GM18907 (cell line): ENCODE data around the gene STEAP1.
"Not testable (repeated sequence)": the region's sequence is repeated elsewhere in the genome, so short reads cannot be mapped to it uniquely, and the experiment has no call there.

ENCODE experiments used
- ATAC-seq: cut with Tn5 transposase; IDR thresholded peaks from one replicate; pipeline ENCODE4 v1.9.1; 2021; ENCODE audit warnings: mild to moderate bottlenecking, moderate library complexity; ENCODE audit not compliant: unreplicated experiment

STEAP1 gene

DNA sequence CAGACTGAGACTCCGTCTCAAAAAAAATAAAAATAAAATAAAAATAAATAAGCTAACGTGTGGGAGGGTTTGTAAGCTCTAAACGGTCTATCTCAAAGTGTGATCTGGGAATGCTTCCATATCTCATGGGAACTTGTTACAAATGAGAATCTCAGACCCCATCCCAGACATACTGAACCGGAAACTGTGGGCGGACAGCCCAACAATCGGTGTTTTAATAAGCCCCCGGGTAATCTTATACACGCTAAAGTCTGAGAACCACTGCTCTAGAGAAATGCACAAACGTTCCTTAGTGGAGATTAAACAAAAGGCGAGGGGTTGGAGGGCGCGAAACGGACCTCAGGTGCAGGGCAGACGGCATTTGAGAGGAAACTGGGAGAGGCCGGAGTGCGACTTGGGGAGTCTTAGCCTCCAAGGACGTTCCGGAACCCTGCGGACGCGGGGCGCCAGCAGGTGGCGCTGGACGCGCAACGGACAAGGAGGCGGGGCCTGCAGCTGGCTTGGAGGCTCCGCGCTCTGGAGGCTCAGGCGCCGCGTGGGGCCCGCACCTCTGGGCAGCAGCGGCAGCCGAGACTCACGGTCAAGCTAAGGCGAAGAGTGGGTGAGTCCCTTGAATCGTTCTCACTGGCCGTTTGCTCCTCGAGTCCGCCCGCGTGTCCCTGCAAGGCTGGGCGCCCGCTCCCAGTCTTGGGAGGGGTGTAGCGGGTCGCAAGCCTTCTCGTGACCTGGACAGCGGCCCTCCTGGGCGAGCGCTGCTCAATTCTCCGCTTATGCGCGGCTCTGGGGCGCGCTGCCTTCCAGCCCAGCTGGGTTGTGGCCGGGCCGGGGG, at the start of gene STEAP1:
STEAP1 (plus strand) TSS at position 527 of the 829 bp plus-strand sequence. CDS start 5,320 bp downstream, outside the sequence.
- peak; percentile 96 for ATAC-seq

DNA sequence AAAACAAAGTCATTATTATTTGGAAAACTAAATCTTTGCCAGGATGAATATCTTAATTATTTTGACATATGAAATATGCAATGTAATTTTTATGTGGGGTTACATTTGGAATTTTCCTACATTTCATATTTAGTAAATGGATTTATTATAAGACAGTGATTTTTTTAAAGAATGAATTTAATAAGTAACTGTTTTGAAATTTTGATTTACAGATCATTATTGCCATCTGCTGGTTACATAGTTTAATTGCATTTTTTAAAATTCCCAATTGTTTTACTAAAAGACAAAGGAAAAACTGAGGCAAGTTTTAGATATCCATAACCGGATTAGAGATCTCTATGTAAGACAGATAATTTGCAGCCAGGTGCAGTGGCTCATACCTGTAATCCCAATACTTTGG, 39.3 kb upstream of the STEAP1 start:
- not testable (repeated sequence) for ATAC-seq

DNA sequence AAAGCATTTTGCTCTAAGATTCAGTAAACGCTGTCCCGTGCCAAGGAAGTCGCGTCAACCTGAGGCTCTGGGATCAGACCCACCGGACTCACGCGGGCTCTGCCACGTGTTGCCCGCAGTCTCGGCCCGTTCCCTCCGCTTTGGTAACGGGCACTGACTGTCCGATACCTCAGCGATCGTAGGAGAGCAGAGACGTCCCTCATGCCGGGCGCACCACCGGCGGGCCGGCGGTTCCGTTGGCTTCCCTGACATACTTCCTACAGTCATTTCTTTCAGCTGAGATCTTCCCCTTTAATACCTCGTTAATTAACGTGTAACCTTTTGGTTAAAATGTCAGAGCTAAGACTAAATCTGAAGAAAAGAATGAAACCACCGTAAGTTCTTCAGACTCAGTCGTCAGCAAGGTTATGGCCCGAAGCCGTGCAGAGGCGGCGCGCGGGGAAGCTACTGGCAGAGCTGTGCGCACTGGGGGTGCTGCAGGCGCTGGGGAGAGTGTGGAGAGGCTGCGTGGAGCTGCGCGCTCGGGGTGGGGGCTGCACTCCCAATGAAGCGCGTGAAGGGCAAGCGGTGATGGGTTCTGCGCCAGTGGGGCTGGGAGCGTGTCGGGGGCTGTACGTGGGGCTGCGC, 35.6 kb upstream of the STEAP1 start:
- not testable (repeated sequence) for ATAC-seq

DNA sequence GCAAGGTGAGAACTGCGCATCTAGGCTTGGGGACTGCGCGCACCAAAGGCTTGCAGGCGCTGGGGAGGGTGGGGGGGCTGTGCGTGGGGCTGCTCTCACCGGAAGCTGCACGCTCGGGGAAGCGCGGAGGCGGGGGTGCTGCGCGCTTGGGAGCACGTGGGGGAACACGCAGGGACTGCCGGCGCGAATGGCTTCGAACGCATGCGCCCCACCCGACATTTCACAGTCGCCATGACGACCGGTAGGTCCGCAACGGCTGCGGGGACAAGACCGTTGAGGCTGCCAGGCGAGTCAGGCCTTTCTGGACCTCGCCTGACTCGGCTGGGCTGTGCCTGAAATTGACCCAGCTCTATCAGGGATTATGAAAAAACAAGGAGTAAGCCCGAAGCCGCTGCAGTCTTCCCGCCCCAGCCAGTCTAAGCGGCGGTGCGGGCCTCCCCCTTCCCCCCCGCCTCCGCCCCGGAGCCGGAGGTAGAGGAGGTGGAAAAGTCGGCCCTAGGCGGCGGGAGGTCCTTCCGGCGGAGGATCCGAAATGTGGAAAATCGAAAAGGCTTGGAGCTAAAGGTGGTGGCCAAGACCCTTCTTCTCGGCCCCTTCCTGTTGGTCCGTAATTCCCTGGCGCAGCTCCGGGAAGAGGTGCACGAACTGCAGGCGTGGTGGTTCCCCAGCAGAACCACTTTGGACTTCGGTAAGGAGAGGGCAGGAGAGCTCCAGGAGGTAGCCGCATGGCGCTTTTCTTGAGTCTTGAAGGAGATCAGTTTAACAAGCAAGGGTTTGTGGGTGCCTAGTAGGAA, 34.9 kb upstream of the STEAP1 start:
- no peak for ATAC-seq

DNA sequence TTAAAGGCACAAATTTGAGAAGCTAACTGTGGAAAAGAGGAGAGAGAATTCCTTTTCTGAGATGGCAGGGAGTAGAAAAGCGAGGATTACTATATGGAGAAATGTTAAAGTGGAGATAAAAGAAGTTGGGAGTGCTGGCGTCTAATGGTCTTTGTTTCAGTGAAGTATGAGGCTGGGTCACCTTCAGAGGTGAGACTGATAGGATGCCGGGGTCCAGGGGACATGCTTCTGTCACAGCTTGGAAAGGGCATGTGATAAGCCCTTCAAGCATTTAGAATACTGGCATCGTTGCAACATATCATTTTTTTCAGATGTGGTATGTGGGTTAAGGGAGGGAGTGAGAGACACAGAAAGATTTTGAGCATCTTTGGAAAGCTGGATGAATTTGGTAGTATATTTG, 34.1 kb upstream of the STEAP1 start:
- not testable (repeated sequence) for ATAC-seq

DNA sequence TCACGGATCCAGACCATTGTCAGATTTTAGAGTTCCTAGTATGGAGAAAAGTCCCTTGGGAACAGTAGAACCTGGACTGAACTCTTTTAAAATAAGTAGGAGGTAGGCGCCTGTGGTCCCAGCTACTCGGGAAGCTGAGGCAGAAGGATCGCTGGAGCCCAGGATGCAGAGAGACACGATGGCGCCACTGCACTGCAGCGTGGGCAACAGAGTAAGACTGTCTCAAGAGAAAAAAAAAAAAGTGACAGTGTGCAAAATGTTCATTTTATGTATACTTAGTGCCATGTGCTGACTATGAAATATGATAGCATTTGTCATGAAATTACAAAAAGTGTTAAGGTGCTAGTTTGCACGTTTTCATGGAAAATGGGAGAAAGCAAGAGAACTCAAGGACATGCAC, 22.5 kb upstream of the STEAP1 start:
- not testable (repeated sequence) for ATAC-seq

DNA sequence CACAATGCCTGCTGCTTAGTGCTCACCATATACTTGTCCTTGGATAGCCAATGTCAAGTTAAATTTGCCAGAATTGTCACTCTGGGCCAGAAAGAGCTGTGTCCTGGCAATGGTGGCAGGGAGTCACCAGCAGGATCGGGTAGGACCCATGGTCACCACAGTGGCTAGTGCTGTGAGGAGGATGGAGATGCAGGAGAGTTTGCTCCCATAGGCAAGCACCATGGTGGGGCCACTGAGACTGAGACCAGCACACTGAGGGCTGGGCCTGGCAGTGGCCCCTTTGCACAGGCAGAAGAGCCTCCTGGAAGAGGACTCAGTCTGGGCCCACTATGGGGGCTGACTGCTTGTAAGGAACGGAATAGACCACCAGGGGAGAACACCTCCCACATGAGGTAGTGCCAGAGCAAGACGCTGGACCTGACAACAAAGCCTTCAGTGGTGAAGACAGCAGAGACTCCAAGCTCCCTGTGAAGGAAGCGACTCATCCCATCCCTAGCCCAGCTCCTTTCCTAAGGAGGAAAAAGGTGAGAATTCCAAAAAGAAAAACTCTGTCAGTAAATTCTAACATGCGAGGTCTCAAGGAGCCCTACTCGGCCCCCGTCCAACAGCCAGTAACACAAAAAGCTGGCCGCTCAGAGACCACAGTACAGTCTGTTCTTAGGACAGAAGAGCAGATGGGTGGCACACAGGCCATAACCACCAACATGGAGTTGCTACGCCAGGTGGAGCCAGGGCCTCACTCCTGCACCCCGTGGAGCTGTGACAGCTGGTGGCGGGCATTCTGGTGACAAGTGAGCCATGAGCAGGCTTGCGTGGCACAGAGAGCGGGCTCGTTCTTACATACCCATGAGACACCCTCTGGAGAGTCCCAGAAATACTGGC, 6.9 kb upstream of the STEAP1 start:
- ATAC-seq, result not testable (repeated sequence)

DNA sequence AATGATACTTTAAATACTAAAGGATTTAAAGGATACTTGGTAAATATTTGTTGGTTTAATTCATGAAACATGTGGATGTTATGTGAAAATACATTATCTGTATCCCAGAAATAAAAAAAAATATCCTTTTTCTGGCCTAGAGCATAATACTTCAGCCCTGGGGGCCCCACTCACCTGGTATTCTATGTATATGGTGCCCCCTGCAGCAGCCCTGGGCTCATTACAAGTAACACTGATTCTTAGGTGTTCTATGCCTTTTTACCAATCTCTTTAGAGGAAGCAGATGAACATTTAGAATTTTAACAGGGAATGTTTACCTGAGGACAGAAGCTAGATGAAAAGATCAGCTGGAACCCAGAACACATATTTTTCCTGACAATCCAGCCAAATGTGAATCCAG, 4.8 kb upstream of the STEAP1 start:
- peak; percentile 40 for ATAC-seq

DNA sequence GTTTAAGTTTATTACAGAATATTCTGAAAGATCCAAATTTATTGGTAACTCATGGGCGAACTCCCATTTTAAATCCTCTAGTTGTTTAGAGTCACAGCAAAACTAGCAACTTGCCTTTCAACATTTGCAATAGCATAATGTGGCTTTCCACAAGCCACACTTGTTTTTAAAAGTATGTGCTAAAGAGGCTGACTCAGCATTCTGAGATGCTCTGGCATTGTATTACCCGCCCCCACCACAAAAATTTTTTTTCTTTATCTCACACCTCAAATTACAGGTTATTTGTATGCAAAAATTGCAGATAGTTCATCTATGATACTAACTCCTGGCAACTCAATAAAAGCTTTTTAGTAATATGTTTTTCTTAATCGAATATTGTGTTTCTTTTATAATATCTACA, 2.4 kb upstream of the STEAP1 start:
- ATAC-seq, result not testable (repeated sequence)

DNA sequence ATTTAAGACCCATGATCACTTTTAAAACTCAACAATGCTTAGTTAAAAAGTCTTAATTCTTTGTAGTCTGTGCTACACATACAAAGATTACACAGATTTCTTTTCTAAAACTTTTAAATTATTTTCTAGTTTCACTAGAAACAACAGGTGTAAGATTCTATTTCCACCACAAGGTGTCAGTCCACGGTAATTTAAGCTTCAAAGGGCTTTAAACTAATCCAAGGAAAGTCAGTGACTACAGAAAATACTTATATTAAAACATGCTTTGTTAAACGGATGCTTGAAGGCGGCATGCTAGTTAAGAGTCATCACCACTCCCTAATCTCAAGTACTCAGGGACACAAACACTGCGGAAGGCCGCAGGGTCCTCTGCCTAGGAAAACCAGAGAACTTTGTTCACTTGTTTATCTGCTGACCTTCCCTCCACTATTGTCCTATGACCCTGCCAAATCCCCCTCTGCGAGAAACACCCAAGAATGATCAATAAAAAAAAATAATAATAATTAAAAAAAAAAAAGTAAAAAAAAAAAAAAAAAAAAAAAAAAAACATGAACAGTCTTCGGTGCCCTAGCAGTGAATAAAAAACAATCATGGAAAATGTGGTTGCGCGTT, 1.5 kb upstream of the STEAP1 start:
- not testable (repeated sequence) for ATAC-seq

DNA sequence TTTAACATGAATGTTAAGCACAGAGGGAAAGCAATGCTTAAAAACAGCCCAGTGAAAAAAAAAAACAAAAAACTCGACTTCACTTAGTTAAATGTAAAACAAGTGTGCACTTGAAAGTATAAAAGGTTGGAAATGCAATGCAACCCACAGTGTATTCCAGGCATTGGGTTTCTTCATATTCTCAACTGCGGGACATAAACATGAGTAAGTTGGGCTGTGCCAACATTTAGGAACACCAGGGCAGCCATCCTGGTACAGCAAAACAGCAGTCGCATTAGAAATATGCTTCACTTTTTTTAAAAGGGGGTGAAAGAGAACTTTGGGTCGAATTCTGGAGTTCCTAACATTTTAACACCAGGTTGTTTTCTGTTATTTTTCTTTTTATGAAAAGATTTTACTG, 937 bp downstream of the STEAP1 start:
- ATAC-seq, result no peak

DNA sequence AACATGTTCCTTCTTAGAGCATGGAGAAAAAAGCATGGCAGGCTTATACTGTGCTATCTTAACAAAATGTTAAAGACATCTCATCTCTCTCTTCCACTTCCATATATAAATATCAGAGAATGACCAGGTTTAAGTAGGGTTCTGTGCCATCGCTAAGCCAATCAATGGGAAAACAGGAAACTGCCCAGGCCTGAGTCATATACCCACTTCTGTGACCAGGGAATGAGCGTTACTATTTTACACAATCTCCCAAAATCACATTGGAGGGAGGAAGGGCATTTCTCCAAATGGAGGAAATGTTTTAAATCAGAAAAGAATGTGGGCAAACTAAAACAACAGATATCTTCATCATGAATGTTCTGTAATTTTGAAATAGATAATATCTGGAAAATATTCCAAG, 3.1 kb downstream of the STEAP1 start:
- not testable (repeated sequence) for ATAC-seq

DNA sequence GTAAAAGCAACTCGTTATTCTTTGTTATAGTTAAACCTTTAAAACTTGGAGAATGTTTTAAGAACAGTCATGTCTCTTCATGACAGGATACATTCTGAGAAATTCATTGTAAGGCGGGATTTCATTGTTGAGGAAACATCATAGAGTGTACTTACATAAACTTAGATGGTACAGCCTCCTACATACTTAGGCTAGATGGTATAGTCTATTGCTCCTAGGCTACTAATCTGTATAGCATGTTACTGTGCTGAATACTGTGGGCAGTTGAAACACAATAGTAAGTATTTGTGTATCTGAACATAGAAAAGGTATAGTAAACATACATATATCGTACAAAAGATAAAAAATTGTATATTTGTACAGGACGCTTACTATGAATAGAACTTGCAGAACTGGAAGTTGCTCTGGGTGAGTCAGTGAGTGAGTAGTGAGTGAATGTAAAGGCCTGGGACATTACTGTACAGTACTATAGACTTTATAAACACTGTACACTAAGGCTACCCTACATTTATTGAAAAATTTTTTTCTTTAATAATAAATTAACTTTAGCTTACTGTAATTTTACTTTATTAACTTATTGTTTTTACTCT, 3.6 kb downstream of the STEAP1 start:
- not testable (repeated sequence) for ATAC-seq

DNA sequence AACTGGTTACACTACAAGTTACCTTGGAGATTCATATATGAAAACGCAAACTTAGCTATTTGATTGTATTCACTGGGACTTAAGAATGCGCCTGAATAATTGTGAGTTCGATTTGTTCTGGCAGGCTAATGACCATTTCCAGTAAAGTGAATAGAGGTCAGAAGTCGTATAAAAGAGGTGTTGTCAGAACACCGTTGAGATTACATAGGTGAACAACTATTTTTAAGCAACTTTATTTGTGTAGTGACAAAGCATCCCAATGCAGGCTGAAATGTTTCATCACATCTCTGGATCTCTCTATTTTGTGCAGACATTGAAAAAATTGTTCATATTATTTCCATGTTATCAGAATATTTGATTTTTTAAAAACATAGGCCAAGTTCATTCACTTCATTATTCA, 9.3 kb downstream of the STEAP1 start:
- ATAC-seq, result no peak

DNA sequence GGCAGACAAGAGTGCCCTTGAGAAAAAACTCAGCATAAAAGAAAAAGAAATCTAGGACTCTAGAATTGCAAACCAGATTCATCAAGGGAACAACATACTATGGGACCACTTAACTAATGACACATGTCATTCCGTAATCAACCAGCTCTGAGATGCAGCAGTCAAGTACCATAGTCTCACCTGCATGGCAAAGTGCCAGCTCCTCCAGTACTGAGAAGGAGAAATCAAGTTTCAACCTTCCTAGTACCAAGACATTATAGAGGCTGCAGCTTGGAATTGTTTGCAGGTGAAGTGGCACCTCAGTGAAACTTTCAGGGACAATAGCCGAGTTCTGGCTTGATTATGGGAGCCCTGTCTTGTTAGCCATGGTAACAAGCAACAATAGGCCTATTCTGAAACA, 11.5 kb downstream of the STEAP1 start:
- ATAC-seq, result no peak

DNA sequence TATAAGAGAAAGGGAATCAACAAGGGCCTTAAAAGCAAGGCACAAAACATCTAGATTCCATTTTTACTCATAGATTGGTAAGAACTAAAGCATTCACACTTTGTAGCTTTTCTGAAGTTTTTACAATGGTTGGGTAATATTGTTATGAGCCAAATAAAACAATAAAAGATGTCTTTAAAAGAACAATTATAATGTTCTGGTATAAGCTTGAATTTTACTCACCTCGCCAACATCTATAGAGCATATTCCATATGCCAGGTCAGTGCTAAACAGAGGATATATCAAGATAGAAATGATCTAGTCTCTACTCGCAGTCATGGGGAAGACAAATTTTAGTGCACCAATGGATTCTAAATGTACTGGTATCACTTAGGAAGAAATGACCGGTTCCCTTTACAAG, 11.9 kb downstream of the STEAP1 start:
- no peak for ATAC-seq

DNA sequence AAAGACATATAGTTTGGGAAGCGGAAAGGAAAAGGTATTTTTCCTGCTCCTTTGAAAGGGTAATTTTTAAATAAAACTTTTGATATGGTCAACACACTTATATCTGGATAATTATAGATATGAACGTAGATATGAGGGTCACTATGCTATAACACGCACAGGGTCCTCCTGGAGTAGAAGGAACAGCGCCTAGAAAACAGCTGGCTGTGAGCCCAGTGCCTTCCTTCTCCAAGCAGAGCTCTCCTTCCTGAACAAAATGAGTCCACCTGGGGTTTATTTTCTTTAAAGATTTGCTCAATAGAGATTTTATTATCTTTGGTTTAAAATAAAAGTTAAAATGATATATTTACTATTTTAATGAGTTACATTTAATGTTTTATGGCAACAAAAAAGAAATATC, 13.1 kb downstream of the STEAP1 start:
- ATAC-seq, result no peak

DNA sequence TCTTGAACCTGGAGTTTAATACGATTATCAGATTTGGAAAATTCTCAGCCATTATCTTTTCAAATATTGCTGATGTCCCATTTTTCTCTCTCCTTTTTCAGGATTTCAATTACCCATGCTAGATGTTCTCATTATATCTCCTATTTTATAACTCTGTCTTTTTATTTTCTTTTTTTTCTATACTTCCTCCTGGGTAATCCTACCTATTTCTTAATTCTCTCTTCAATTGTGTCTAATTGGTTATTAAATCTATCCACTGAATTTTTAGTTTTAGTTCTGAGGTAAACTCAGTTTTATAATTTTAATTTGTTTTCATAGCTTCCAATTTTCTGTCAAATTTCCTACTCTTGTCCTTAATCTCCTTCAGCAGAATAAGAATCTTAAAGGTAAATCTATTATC, 15.6 kb downstream of the STEAP1 start:
- ATAC-seq, result no peak

DNA sequence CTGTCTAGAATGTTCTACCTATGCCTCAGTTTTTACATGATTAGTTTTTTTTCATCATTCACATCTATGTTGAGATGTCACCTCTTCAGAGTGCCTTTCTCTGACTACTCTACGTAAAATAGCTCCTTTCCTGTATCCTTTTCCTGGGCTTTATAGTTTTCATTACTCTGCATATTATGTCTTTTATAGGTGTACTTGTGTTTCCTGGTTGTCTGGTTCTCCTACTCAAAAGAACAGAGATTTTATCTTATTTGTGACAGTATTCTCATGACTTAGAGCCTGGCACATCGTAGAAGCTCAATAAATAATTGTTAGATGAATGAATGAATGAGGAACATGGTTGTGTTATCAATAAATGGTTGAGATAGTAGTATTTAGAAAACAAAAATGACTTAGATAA, 17.9 kb downstream of the STEAP1 start:
- ATAC-seq, result no peak

DNA sequence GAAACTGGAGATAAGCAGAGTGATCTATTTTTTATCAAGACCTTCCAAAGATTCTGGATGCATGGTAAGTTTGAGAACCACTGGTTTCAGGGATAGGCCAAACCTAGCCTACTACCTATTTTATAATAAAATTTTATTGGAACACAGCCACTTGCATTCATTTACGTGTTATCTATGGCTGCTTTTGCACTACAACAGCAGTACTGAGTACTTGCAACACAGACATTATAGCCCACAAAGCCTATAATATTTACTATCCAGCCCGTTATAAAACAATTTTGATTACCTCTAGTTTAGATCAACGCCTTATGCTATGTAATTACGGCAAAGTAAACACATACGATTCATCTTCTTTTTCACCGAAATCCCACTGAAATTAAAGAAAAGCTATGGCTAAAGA, 18.4 kb downstream of the STEAP1 start:
- ATAC-seq, result no peak
